Colonic mucosa (tissue), 4 donors: ENCODE results near the gene TATDN2. TPM values are rescaled to one million over a fixed set of nuclear protein-coding genes. Genes with fewer than 3 reads are reported as not detected.
A peak's percentile ranks its signal among the peaks of the same experiment; 100 is the strongest.

Experiments
- DNase-seq: peaks from one replicate; pipeline ENCODE4 v3.0.0-alpha.2; 2020
- H3K27ac ChIP-seq: fragments of 200-600 bp; one replicate; pipeline ENCODE4 v1.8.0; 2021
- H3K27me3 ChIP-seq: fragments of 200-600 bp; one replicate; pipeline ENCODE4 v1.8.0; 2021
- H3K36me3 ChIP-seq: fragments of 200-600 bp; one replicate; pipeline ENCODE4 v1.8.0; 2021
- H3K4me1 ChIP-seq: fragments of 200-600 bp; one replicate; pipeline ENCODE4 v1.8.0; 2021; ENCODE audit warnings: mild to moderate bottlenecking
- H3K4me3 ChIP-seq: fragments of 200-600 bp; one replicate; pipeline ENCODE4 v1.8.0; 2021
- H3K9ac ChIP-seq, 2 donors: one replicate each; pipeline ENCODE4 v1.7.0; 2013; ENCODE audit warnings: control low read depth in 2 of 2, low read depth in 2 of 2, low read length in 2 of 2
- H3K9me3 ChIP-seq: fragments of 200-600 bp; one replicate; pipeline ENCODE4 v1.8.0; 2021
- CTCF ChIP-seq: fragments of 200-600 bp; IDR thresholded peaks from one replicate; pipeline ENCODE4 v1.8.0; 2022; ENCODE audit warnings: antibody characterized with exemption, mild to moderate bottlenecking
- intact Hi-C: fragments of 100-400 bp; cut with DNase I; formaldehyde crosslinking; loops from one replicate; pipeline ENCODE4 v1.14.1; 2022
- total RNA-seq, 2 donors: library from RNA; stranded (reverse); fragmentation: NEBNext Ultra II Directional in 1 of 2; extraction: Animal tissue kit (Norgen Biotek cat#: 25700) in 1 of 2; gene quantifications; one replicate each; pipeline ENCODE4 v1.2.1, GENCODE V29; 2021
- donor health status: healthy.
- donor health status: DM: no; HTN: no; CAD: no.
- donor health status: DM: no; HTN: no; CAD: no.

The TATDN2 gene
- total RNA-seq, 2 donors from 2014 or later = 28.9 to 35.3 TPM

- Histone ChIP-seq H3K4me1 (no peaks in the 10 kb centered on the region), H3K27me3 (no peaks in the 10 kb centered on the region), H3K9ac (no peak overlapping the region), H3K36me3 (no peaks in the 10 kb centered on the region), H3K27ac (no peak overlapping the region), H3K4me3 (no peak overlapping the region), H3K9me3 (no peaks in the 10 kb centered on the region)
- DNase-seq = no peak
- intact Hi-C loops = loop anchor here (5.0 to 10.0 kb wide), 2 partner anchors 57 to 109 kb away; partner anchors contain the start of gene BRK1
- TF ChIP-seq CTCF = no peak
Observed at GRCh38 chr3:10223676-10224639, 24.3 kb upstream of the TATDN2 start.

- peak; percentile 84 for TF ChIP-seq CTCF
- DNase-seq = peak; percentile 86
- Histone ChIP-seq H3K4me3 (no peak overlapping the region), H3K9ac (no peak overlapping the region), H3K36me3 (no peaks in the 10 kb centered on the region), H3K27me3 (no peaks in the 10 kb centered on the region), H3K27ac (no peak overlapping the region), H3K9me3 (no peaks in the 10 kb centered on the region), H3K4me1 (no peaks in the 10 kb centered on the region)
- intact Hi-C loops = loop anchor here (5.0 to 10.0 kb wide), 2 partner anchors 58 to 110 kb away; partner anchors contain the start of gene BRK1
Observed at GRCh38 chr3:10224794-10225665, 23.2 kb upstream of the TATDN2 start.

DNA sequence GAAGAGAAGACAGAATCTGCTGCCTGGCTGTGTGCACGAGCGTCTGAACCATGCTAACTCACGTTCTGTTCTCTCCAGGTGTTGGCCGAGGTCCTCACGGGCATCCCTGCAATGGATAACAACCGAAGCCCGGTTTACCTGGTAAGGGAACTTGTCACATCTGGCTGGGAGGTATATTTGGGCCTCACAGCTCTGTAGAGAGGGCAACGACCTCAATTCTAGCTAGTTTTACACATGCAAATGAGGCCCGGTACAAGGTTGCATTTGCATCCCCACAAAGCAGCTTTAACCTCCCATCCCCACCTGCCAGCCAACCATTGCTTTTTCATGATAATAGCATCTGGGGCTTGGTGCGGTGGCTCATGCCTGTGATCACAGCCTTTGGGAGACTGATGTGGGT lies 22.0 kb upstream of the TATDN2 start:
- no peak for DNase-seq
- Histone ChIP-seq H3K9ac (no peak overlapping the region), H3K36me3 (no peaks in the 10 kb centered on the region), H3K4me1 (no peaks in the 10 kb centered on the region), H3K4me3 (no peak overlapping the region), H3K27me3 (no peaks in the 10 kb centered on the region), H3K27ac (no peak overlapping the region), H3K9me3 (no peaks in the 10 kb centered on the region)
- intact Hi-C loops = loop anchor here (10.0 kb wide), 1 partner anchor 111 kb away; the partner anchor contains the start of gene BRK1
- TF ChIP-seq CTCF = no peak

DNA sequence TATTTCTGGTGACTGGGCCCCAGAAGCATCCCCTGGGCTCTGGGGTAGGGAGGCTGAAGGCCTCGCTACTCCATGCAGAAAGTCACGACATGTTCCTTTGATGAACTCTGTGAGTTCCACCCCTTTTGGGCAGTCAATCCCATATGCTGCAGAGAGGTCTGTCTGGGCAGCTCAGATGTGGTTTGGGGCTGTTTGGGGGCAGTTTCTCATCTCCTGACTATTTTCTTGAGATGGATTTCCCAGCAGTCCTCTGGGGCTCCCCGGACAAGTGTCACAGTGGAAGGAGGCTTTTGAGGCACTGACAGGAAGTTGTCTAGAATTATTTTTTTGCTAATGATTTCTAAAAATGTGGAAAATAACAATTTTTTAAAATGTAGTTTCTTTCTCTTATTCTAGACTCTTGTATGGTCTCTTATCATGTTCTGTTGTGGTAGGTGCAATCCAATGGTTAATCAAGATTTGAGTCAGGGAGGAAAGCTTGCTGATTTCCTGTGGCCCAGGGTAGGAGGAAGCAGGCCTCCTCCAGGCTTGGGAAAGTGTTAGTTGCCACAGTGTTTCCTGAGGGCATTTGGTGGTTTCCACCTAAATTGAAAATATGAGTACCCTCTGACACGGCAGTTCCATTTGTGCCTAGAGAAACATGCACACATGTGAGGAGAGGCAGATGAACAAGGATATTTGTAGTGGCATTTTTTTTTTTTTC lies 19.9 kb upstream of the TATDN2 start:
- Histone ChIP-seq H3K4me1 (no peaks in the 10 kb centered on the region), H3K4me3 (no peak overlapping the region), H3K27me3 (no peaks in the 10 kb centered on the region), H3K9me3 (no peaks in the 10 kb centered on the region), H3K36me3 (no peaks in the 10 kb centered on the region), H3K27ac (no peak overlapping the region), H3K9ac (no peak overlapping the region)
- intact Hi-C loops = loop anchor here (10.0 kb wide), 1 partner anchor 114 kb away; the partner anchor contains the start of gene BRK1
- no peak for TF ChIP-seq CTCF
- DNase-seq = no peak

DNA sequence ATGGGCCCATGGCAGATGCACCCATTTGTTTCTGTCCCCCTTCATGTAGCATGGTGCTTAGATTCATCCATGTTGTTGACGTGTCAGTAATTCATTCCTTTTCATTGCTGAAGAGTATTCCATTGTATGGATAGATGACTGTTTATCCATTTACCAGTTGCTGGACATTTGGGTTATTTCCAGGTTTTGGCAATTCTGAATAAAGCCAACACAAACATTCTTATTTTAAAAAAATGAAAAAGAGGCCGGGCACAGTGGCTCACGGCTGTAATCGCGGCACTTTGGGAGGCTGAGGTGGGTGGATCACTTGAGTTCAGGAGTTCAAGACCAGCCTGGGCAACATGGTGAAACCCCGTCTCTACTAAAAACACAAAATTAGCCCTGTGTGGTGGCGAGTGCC lies 18.7 kb upstream of the TATDN2 start:
- Histone ChIP-seq H3K9me3 (no peaks in the 10 kb centered on the region), H3K27me3 (no peaks in the 10 kb centered on the region), H3K4me1 (no peaks in the 10 kb centered on the region), H3K27ac (no peak overlapping the region), H3K4me3 (no peak overlapping the region), H3K9ac (no peak overlapping the region), H3K36me3 (no peaks in the 10 kb centered on the region)
- TF ChIP-seq CTCF = no peak
- intact Hi-C loops = loop anchor here (10.0 kb wide), 1 partner anchor 115 kb away; the partner anchor contains the start of gene BRK1
- no peak for DNase-seq
